HG03354 (cell line): ENCODE results near the gene PIK3CB.
"Not testable (repeated sequence)": the region's sequence is repeated elsewhere in the genome, so short reads cannot be mapped to it uniquely, and the experiment has no call there.

ENCODE experiments used
- ATAC-seq: cut with Tn5 transposase; IDR thresholded peaks from one replicate; pipeline ENCODE4 v1.9.1; 2021; ENCODE audit warnings: mild to moderate bottlenecking; ENCODE audit not compliant: unreplicated experiment, poor library complexity, severe bottlenecking

PIK3CB gene

DNA sequence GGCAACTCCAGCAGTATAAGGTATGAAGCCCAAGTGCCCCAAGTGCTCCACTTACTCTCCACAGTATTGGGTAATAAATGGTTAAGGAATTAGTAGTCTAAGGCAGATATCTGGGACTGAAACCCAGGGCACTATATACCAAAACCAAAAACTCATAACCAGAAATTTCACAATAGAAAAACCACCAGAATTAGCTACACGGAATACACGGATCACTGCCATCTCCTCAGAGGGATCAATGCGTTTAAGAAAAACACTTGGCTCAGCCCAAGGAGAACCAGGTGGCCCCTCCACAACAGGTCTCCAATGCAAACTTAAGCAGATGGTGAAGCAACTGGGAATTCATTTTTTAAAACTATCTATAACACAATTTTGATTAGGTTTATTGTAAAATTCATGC, 142.6 kb downstream of the PIK3CB start:
- no peak for ATAC-seq

DNA sequence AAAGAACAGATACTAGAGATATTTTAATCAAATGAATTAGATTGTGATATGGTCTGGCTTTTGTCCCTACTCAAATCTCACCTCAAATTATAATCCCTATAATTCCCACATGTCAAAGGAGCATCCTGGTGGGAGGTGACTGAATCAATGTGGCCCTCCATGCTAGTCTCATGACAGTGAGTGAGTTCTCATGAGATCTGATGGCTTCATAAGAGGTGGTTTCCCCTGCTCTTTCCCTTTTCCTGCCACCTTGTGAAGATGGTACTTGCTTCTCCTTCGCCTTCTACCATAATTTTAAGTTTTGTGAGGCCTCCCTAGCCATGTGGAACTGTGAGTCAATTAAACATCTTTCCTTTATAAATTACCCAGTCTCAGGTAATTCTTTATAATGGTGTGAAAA, 143.4 kb downstream of the PIK3CB start:
- no peak for ATAC-seq

GRCh38 chr3:138690036-138690435, 144.7 kb downstream of the PIK3CB start:
- ATAC-seq: no peak

DNA sequence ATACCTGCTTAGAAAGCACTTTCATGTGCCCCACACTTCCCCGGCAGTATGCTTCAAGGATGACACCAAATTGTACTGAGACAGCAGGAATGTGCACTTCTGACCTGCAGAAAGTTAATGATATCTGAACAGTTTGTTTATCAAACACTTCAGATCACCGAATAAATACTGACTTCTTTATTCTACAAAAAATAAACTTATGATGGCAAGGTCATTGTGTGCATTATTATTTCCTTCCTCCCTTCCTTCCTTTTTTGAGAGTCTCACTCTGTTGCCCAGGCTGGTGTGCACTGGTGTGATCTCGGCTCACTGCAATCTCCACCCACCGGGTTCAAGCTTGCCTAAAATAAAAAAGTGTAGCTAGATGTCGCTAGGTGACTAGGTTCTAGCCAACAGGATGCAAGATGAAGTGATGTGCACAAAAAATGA, 145.8 kb downstream of the PIK3CB start:
- no peak for ATAC-seq

GRCh38 chr3:138687236-138687635, 147.5 kb downstream of the PIK3CB start:
- ATAC-seq: peak; percentile 52

- peak; percentile 98 for ATAC-seq
Measured at GRCh38 chr3:138686771-138687221, 147.9 kb downstream of the PIK3CB start.

DNA sequence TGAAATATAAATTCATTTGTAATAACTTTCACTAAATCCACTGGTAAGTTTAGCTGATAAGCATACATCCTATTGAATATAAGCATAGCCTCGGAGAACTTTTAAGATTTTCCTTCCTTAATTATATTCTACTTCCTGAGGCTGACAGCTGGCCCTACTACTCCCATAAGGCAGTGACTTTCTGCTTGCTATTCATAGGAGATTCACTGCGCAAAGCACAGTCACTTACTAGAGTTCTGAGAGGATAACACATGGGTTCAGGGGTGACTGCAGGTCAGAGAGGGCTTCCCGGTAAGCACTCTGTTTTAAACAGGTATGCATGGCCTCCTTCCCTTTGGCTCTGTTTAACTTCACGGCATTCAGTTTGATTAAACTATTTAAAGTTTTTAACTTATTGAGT, 150.3 kb downstream of the PIK3CB start:
- ATAC-seq: no peak

DNA sequence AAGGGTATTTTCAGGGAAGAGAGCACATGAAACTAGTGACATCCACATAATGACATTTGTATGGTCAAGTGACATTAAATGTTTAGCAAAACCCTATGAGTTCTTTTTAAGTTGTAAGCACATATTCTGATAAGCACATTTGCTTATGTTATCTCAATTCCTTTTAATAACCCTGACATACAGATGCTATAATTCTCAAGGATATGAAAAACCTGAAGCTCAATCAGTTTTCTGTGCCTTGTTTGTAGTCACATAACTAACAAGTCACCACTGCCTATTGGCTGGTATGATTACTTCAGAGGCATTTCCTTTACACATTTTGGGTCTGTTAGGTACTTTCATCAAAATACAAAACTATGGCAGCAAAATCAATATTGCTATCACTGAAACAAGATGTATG, 152.1 kb downstream of the PIK3CB start:
- ATAC-seq: no peak

GRCh38 chr3:138681463-138682220, 153.1 kb downstream of the PIK3CB start:
- ATAC-seq: no peak

DNA sequence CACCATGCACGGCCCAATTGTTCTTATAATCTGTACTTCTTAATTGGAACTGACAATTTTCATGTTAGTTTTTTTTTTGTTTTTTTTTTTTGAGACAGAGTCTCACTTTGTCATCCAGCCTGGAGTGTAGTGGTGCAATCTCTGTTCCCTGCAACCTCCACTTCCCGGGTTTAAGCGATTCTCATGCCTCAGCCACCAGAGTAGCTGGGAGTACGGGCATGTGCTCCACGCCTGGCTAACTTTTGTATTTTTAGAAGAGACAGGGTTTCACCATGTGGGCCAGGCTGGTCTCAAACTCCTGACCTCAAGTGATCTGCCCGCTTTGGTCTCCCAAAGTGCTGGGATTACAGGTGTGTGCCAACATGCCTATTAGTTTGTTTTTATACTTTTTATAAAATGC, 153.8 kb downstream of the PIK3CB start:
- ATAC-seq: not testable (repeated sequence)

GRCh38 chr3:138678874-138679392, 155.8 kb downstream of the PIK3CB start:
- ATAC-seq: no peak

GRCh38 chr3:138678086-138678485, 156.6 kb downstream of the PIK3CB start:
- no peak for ATAC-seq

GRCh38 chr3:138675393-138675792, 159.3 kb downstream of the PIK3CB start:
- no peak for ATAC-seq

- ATAC-seq: no peak
Measured at GRCh38 chr3:138673641-138674530, 160.8 kb downstream of the PIK3CB start.

DNA sequence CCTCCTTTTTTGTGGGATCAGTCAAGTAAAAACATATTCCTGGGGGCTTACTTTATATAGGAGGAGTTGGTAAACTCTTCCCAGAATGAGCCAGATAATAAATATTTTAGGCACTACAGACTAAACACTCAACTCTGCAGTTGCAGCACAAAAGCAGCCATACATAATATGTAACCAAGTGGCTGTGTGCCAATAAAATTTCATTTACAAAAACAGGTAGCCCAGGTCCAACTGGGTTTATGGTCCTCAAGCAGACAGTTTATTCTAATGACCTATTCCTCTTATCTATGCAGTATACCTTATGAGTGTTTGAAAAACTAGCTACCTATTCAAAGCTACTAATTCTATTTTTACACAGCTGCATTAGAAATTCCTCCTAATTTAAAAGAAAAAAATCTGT, 164.3 kb downstream of the PIK3CB start:
- no peak for ATAC-seq

GRCh38 chr3:138668107-138668506, 166.6 kb downstream of the PIK3CB start:
- ATAC-seq: no peak

- no peak for ATAC-seq
Measured at GRCh38 chr3:138657508-138657907, 177.2 kb downstream of the PIK3CB start.

DNA sequence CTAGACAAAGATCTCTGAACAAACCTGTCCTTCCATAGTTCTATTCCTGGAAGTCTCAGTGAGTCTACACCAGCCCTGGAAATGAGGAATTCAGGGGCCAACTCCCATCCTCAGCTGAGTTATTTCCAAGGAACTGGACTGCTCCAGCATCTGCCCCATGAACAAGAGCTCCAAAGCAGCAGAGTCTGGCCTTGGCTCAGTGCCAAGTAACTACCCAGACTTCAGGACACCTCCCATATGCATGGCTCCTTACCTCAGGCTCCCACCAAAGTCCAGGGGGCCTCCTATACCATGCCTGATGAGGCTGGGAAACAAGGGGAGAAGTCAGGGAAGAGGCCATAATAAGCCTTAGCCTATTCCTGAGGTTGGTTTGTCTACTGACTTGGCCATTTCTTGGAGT, 181.2 kb downstream of the PIK3CB start:
- no peak for ATAC-seq

DNA sequence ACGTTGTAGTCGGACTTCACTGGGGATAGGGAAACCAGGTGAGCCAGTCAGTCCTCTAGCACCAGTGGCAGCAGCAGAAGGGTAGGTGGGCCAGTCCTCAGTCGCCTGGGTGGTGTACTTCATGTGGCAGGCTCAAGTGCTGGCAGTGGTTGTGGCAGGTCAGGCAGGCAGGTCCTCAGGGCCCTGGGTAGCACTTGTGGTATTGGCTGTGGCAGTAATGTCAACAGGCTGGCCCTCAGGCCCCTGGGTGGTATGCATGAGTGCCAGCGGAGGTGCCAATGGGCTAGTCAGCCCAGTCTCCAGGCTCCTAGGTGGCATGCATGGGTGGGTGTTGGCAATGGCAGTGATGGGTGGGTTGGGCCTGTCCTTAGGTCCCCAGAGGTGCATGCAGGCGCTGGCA, 185.6 kb downstream of the PIK3CB start:
- ATAC-seq: no peak

GRCh38 chr3:138646513-138646912, 188.2 kb downstream of the PIK3CB start:
- no peak for ATAC-seq

DNA sequence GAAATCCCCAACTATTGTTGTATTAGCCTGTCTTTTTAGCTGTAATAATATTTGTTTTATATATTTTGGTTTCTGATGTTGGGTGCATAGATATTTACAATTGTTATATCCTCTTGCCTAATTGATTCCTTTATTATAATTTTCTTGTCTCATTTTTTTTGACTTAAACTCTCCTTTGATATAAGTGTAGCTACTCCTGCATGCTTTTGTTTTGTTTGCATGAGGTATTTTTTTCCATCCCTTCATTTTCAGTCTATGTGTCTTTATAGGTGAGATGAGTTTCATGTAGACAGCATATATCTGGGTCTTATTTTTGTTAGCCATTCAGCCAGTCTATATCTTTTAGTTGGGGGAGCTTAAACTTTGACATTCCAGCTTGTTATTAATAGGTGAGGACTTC, 188.7 kb downstream of the PIK3CB start:
- ATAC-seq: no peak
